ENCODE results near the gene PTPRT. TPM values are rescaled to one million over a fixed set of nuclear protein-coding genes. Genes with fewer than 3 reads are reported as not detected.

Gene PTPRT
- total and polyA plus RNA-seq, 10 of the 15 experiments (the other 5 are each of a cell fraction or from before 2014, with no cell fraction given) = not detected

- RAD21 ChIA-PET (ENCODE audit: unreplicated experiment) = no interaction called here
- no peak for TF ChIP-seq FOXK2 (IDR thresholded peaks at IDR 0.05)
- no peak for TF ChIP-seq POLR2AphosphoS5 (IDR thresholded peaks at IDR 0.05; ENCODE audit: low read length)
- TF ChIP-seq ZBED1 (IDR thresholded peaks at IDR 0.05; ENCODE audit: borderline replicate concordance) = no peak
- no peak for TF ChIP-seq CEBPB (IDR thresholded peaks at IDR 0.05; ENCODE audit: borderline replicate concordance in 1 of 2, low read depth in 2 of 2, low read length in 2 of 2)
- no peak for TF ChIP-seq NR2C1 (IDR thresholded peaks at IDR 0.05)
- no peak for TF ChIP-seq ZNF24 (IDR thresholded peaks at IDR 0.05)
- Histone ChIP-seq H3K27ac (ENCODE audit: control insufficient read depth, insufficient read depth) (no peak overlapping the region), H3K4me2 (ENCODE audit: control insufficient read depth, insufficient read depth) (no peak overlapping the region), H3K4me3 (no peak overlapping the region), H3K36me3 (ENCODE audit: control insufficient read depth in 2 of 2, insufficient read depth in 2 of 2, low read length in 1 of 2) (no peaks in the 10 kb centered on the region), H3K9me3 (replicated peaks; ENCODE audit: control insufficient read depth, insufficient read depth, low read length) (no peaks in the 10 kb centered on the region), H2AFZ (ENCODE audit: control insufficient read depth, low read depth, low read length) (no peak overlapping the region), H3K9ac (ENCODE audit: control insufficient read depth, insufficient read depth, low read length) (no peak overlapping the region), H3K4me1 (ENCODE audit: control insufficient read depth, insufficient read depth, low read length) (no peaks in the 10 kb centered on the region), H4K20me1 (ENCODE audit: control insufficient read depth, insufficient read depth) (no peaks in the 10 kb centered on the region), H3K27me3 (replicated peaks in 1 of 2; ENCODE audit: control insufficient read depth in 2 of 2, insufficient read depth in 2 of 2, low read length in 1 of 2) (no peaks in the 10 kb centered on the region), H3K79me2 (ENCODE audit: control insufficient read depth, insufficient read depth, low read length) (no peaks in the 10 kb centered on the region)
- ATAC-seq = no peak
- DNase-seq (ENCODE audit: low read depth, low spot score) = no peak
- in situ Hi-C loops (cut with MboI) = no loop called here
- intact Hi-C loops (cut with micrococcal nuclease; ENCODE audit: unreplicated experiment) = no loop called here
- FAIRE-seq = no peak
- SMC1A ChIA-PET (ENCODE audit: uncharacterized antibody, unreplicated experiment) = no interaction called here
- 17% methylated on average over 13 of the region's 13 CpGs for WGBS (ENCODE audit: insufficient coverage, insufficient replicate concordance, low lambda C conversion rate, missing lambda C conversion rate)
- BruUV-seq (replicated peaks) = no TSS peak
- POLR2A ChIA-PET = no interaction called here
- CTCF ChIA-PET = no interaction called here
Observed at GRCh38 chr20:43017241-43018030, 172.3 kb downstream of the PTPRT start.

- intact Hi-C loops (cut with micrococcal nuclease; ENCODE audit: unreplicated experiment) (no loop called here), in situ Hi-C loops (cut with MboI) (no loop called here)
- SMC1A ChIA-PET (ENCODE audit: uncharacterized antibody, unreplicated experiment) = no interaction called here
- no peaks in the 10 kb centered on the region for H3K9me3 ChIP-seq (replicated peaks; ENCODE audit: control insufficient read depth, insufficient read depth, low read length)
- H3K27me3 ChIP-seq (replicated peaks in 1 of 2; ENCODE audit: control insufficient read depth in 2 of 2, insufficient read depth in 2 of 2, low read length in 1 of 2) = no peaks in the 10 kb centered on the region
- DNase-seq (ENCODE audit: low read depth, low spot score) (no peak), FAIRE-seq (no peak), ATAC-seq (no peak)
- no peak overlapping the region for H3K27ac ChIP-seq (ENCODE audit: control insufficient read depth, insufficient read depth)
- H4K20me1 ChIP-seq (ENCODE audit: control insufficient read depth, insufficient read depth) = no peaks in the 10 kb centered on the region
- H3K4me3 ChIP-seq = no peak overlapping the region
- no TSS peak for BruUV-seq (replicated peaks)
- 0% methylated on average over 3 of the region's 4 CpGs for WGBS (ENCODE audit: insufficient coverage, insufficient replicate concordance, low lambda C conversion rate, missing lambda C conversion rate)
- CTCF ChIA-PET = no interaction called here
- H3K4me1 ChIP-seq (ENCODE audit: control insufficient read depth, insufficient read depth, low read length) = no peaks in the 10 kb centered on the region
- no peak overlapping the region for H2AFZ ChIP-seq (ENCODE audit: control insufficient read depth, low read depth, low read length)
- POLR2A ChIA-PET = no interaction called here
- H3K4me2 ChIP-seq (ENCODE audit: control insufficient read depth, insufficient read depth) = no peak overlapping the region
- TF ChIP-seq PBX3 (IDR thresholded peaks at IDR 0.05; ENCODE audit: insufficient replicate concordance, low read depth, low read length) = no peak
- TF ChIP-seq RBBP5 (conservative IDR thresholded peaks at IDR 0.05) = no peak
- no peak for TF ChIP-seq JUND (IDR thresholded peaks at IDR 0.05; ENCODE audit: low read depth, low read length)
- TF ChIP-seq NFYB (IDR thresholded peaks at IDR 0.05; ENCODE audit: insufficient read depth, low read depth, low read length) = no peak
- RAD21 ChIA-PET (ENCODE audit: unreplicated experiment) = interaction anchor here (0.7 kb wide), 1 partner anchor 230 kb away, joined by 3 read pairs; no protein-coding TSS in a partner anchor
- H3K79me2 ChIP-seq (ENCODE audit: control insufficient read depth, insufficient read depth, low read length) = no peaks in the 10 kb centered on the region
- H3K36me3 ChIP-seq (ENCODE audit: control insufficient read depth in 2 of 2, insufficient read depth in 2 of 2, low read length in 1 of 2) = no peaks in the 10 kb centered on the region
- no peak overlapping the region for H3K9ac ChIP-seq (ENCODE audit: control insufficient read depth, insufficient read depth, low read length)
Observed at GRCh38 chr20:43016257-43016656, 173.4 kb downstream of the PTPRT start.
